ENCODE measurements around the gene B4GALT6. TPM values are rescaled to one million over a fixed set of nuclear protein-coding genes. Genes with fewer than 3 reads are reported as not detected.

Gene B4GALT6
- total and polyA plus RNA-seq, 2 of the 13 experiments (the other 11 are each of a cell fraction or from before 2014, with no cell fraction given): 1.9 to 3.3 TPM

- no peak for TF ChIP-seq TRAFD1 (CRISPR knock-in tag; IDR thresholded peaks at IDR 0.05; ENCODE audit: borderline replicate concordance)
Measured at GRCh38 chr18:31656754-31657153, 27.6 kb downstream of the B4GALT6 start (continued).

- DNase-seq (ENCODE audit: low spot score) (no peak), ATAC-seq (no peak), FAIRE-seq (no peak)
- no peak overlapping the region for H3K9ac ChIP-seq (ENCODE audit: insufficient read depth, low read depth, low read length)
- no peaks in the 10 kb centered on the region for H4K20me1 ChIP-seq (ENCODE audit: insufficient read depth, low read length)
- H3K27me3 ChIP-seq (ENCODE audit: control insufficient read depth in 1 of 2, insufficient read depth in 2 of 2, low read length in 2 of 2): no peaks in the 10 kb centered on the region
- intact Hi-C loops (cut with micrococcal nuclease; ENCODE audit: unreplicated experiment) (no loop called here), in situ Hi-C loops (cut with HindIII; ENCODE audit: extremely low pct_ligation_motif_present, low pct_unique_long_range_greater_than_20kb) (no loop called here)
- 87% methylated on average over 4 of the region's 4 CpGs for WGBS (ENCODE audit: low lambda C conversion rate)
- H2AFZ ChIP-seq (ENCODE audit: low read length): no peak overlapping the region
- no peaks in the 10 kb centered on the region for H3K79me2 ChIP-seq (ENCODE audit: insufficient read depth, low read length)
- ChIA-PET POLR2A (no interaction called here), CTCF (ENCODE audit: low intra/inter-chr PET ratio, low total read pairs) (no interaction called here)
- no peaks in the 10 kb centered on the region for H3K4me1 ChIP-seq (ENCODE audit: insufficient read depth, low read length)
- H3K4me3 ChIP-seq (replicated peaks in 1 of 3; ENCODE audit: insufficient read depth in 1 of 3, low read depth in 2 of 3, low read length in 3 of 3): no peak overlapping the region
- BruUV-seq (replicated peaks): no TSS peak
- no peaks in the 10 kb centered on the region for H3K36me3 ChIP-seq (replicated peaks in 1 of 2; ENCODE audit: control insufficient read depth in 1 of 2, insufficient read depth in 2 of 2, low read length in 2 of 2)
- H3K27ac ChIP-seq (ENCODE audit: extremely low read length, insufficient read depth, low read length): no peak overlapping the region
- H3K9me3 ChIP-seq (ENCODE audit: low read length): no peaks in the 10 kb centered on the region
- no peak overlapping the region for H3K4me2 ChIP-seq (ENCODE audit: low read depth, low read length)
- no peak for TF ChIP-seq CBFB (CRISPR knock-in tag; IDR thresholded peaks at IDR 0.05)
- TF ChIP-seq PAWR (CRISPR knock-in tag; IDR thresholded peaks at IDR 0.05; ENCODE audit: borderline replicate concordance): no peak
- no peak for TF ChIP-seq ZMAT5 (CRISPR knock-in tag; IDR thresholded peaks at IDR 0.05; ENCODE audit: borderline replicate concordance, low read depth)
- TF ChIP-seq CTCF (CRISPR knock-in tag; IDR thresholded peaks at IDR 0.05): no peak
- TF ChIP-seq CERS6 (CRISPR knock-in tag; IDR thresholded peaks at IDR 0.05): no peak
- no peak for TF ChIP-seq ZNF557 (CRISPR knock-in tag; IDR thresholded peaks at IDR 0.05)
- no peak for TF ChIP-seq ZNF850 (CRISPR knock-in tag; conservative IDR thresholded peaks at IDR 0.05)
- TF ChIP-seq ZNF790 (CRISPR knock-in tag; IDR thresholded peaks at IDR 0.05; ENCODE audit: borderline replicate concordance): no peak
- no peak for TF ChIP-seq HNRNPLL (IDR thresholded peaks at IDR 0.05; ENCODE audit: low read depth, low read length, poor library complexity, severe bottlenecking)
- no peak for TF ChIP-seq TBL1XR1 (IDR thresholded peaks at IDR 0.05; ENCODE audit: borderline replicate concordance, low read length, partially characterized antibody)
- TF ChIP-seq RERE (CRISPR knock-in tag; IDR thresholded peaks at IDR 0.05; ENCODE audit: low read depth): no peak
Measured at GRCh38 chr18:31655354-31655753, 29.0 kb downstream of the B4GALT6 start.

Data from HepG2 (cell line).